GM06990 (cell line): ENCODE measurements around the gene GREB1L.

Experiments used
- DNase-seq: peaks from one replicate; pipeline ENCODE4 v3.0.0-alpha.2; 2011; ENCODE audit not compliant: insufficient read length; ENCODE audit errors: extremely low read depth
- H3K27me3 ChIP-seq: replicated peaks from 2 replicates; pipeline ENCODE4 v1.6.0; 2011; ENCODE audit warnings: low read length; ENCODE audit not compliant: control insufficient read depth, insufficient read depth
- H3K36me3 ChIP-seq: 2 replicates; pipeline ENCODE4 v1.5.1; 2011; ENCODE audit warnings: low read length; ENCODE audit not compliant: control insufficient read depth, insufficient read depth
- H3K4me3 ChIP-seq: replicated peaks from 2 replicates; pipeline ENCODE4 v1.5.1; 2011; ENCODE audit warnings: low read depth, mild to moderate bottlenecking, control low read depth, low read length
- TF ChIP-seq, protein P1 (sequence below): IDR thresholded peaks from 2 replicates; pipeline ENCODE4 v1.5.1; 2011; ENCODE audit warnings: low read length, control low read depth, mild to moderate bottlenecking, inconsistent platforms; ENCODE audit not compliant: insufficient read depth, poor library complexity, severe bottlenecking

GREB1L gene

DNA sequence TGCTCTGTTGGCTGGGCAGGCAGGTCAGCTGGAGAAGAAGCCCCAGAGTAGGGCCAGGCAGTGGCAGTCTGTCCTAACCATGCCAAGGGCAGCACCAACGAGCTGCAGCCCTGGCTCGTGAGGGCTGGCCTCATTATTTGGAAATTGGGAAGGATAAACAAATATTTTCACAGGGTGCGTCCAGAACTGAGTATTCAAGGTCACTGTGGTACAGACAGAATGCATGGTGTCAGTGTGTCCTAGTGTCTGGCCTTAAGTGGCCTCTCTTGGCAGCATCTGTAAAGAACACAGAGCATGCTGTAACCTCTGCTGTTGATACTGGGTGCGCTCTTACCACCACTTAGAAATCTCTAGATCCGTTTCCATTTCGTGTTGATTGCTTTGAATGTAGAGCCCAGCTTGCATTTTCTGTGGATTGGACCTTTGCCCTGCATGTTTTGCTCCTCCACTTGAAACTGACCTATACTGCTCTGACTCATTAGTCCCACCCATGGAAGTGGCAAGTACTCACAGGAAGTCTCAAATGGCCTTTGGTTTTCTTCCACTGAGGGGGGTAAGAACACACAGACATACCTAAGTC is 88.2 kb downstream of the GREB1L start:
- TF ChIP-seq, protein P1, sequence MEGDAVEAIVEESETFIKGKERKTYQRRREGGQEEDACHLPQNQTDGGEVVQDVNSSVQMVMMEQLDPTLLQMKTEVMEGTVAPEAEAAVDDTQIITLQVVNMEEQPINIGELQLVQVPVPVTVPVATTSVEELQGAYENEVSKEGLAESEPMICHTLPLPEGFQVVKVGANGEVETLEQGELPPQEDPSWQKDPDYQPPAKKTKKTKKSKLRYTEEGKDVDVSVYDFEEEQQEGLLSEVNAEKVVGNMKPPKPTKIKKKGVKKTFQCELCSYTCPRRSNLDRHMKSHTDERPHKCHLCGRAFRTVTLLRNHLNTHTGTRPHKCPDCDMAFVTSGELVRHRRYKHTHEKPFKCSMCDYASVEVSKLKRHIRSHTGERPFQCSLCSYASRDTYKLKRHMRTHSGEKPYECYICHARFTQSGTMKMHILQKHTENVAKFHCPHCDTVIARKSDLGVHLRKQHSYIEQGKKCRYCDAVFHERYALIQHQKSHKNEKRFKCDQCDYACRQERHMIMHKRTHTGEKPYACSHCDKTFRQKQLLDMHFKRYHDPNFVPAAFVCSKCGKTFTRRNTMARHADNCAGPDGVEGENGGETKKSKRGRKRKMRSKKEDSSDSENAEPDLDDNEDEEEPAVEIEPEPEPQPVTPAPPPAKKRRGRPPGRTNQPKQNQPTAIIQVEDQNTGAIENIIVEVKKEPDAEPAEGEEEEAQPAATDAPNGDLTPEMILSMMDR: no peak
- no peak for DNase-seq
- Histone ChIP-seq H3K4me3 (no peak overlapping the region), H3K36me3 (no peaks in the 10 kb centered on the region), H3K27me3 (no peaks in the 10 kb centered on the region)

- no peak for DNase-seq
- TF ChIP-seq, protein P1: no peak
Measured at GRCh38 chr18:21331065-21331464, 89.0 kb downstream of the GREB1L start.

GRCh38 chr18:21335927-21336488 is 94.0 kb downstream of the GREB1L start:
- Histone ChIP-seq H3K27me3 (no peaks in the 10 kb centered on the region), H3K4me3 (no peak overlapping the region), H3K36me3 (no peaks in the 10 kb centered on the region)
- no peak for DNase-seq
- TF ChIP-seq, protein P1: no peak

More at GRCh38 chr18:21331065-21331464, 89.0 kb downstream of the GREB1L start:
- H3K4me3 ChIP-seq: no peak overlapping the region
- no peaks in the 10 kb centered on the region for H3K36me3 ChIP-seq
- H3K27me3 ChIP-seq: no peaks in the 10 kb centered on the region

DNA sequence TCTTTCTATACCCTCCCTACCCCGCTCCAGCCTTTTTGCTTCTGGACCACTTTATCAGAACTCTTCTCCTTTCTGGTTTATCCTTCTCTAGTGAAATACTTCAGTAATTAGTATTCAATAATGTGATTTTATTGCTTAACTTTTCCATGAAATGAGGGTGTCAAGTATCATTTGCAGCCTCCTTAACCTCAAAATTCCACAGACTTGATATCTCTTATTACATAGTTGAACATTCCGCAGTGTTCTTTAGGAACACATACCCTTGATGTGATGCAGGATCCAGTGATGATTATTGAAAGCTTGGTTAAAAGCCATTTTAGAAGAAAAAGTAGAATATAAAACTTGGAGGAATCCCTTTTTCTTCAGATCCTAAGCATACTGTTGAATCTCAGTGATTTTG is 94.8 kb downstream of the GREB1L start:
- TF ChIP-seq, protein P1: no peak
- H3K4me3 ChIP-seq: no peak overlapping the region
- no peak for DNase-seq
- H3K27me3 ChIP-seq: no peaks in the 10 kb centered on the region
- no peaks in the 10 kb centered on the region for H3K36me3 ChIP-seq

DNA sequence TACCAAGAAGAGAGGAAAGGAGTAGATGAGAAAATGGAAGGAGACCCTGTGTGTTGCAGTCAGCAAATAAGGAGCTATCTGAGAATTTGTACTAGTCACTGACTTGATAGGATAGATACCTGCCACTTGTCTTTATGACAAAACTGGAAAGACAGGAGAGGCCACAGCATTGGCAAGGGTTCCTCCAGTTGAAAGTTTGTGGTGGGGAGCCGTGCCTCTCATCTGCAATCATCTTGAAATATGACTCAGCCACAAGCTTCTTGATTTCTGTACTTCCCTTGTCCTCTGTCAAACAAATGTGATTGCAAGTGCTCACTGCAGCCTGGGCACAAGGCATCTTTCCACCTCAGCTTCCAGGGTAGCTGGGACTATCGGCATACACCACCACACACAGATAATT is 99.1 kb downstream of the GREB1L start:
- Histone ChIP-seq H3K27me3 (no peaks in the 10 kb centered on the region), H3K36me3 (no peaks in the 10 kb centered on the region), H3K4me3 (no peak overlapping the region)
- TF ChIP-seq, protein P1: no peak
- DNase-seq: no peak
